HepG2 (cell line): Measurements from ENCODE around the gene LDLRAD4. TPM values are rescaled to one million over a fixed set of nuclear protein-coding genes. Genes with fewer than 3 reads are reported as not detected.
A peak's percentile ranks its signal among the peaks of the same experiment; 100 is the strongest.

Source experiments
- CBX5 ChIP-seq: sonication (generic); formaldehyde crosslinking; IDR thresholded peaks from 2 replicates; pipeline ENCODE4 v1.4.0; 2020; ENCODE audit warnings: missing genetic modification reagents, borderline replicate concordance
- DNMT1 ChIP-seq: sonication (generic); formaldehyde crosslinking; IDR thresholded peaks from 2 replicates; pipeline ENCODE4 v1.5.1; 2020; ENCODE audit warnings: mild to moderate bottlenecking, missing genetic modification reagents
- HDAC1 ChIP-seq: sonication (generic); formaldehyde crosslinking; IDR thresholded peaks from 2 replicates; pipeline ENCODE4 v1.5.1; 2020; ENCODE audit warnings: mild to moderate bottlenecking, missing genetic modification reagents
- MTA3 ChIP-seq: sonication (generic); formaldehyde crosslinking; IDR thresholded peaks from 2 replicates; pipeline ENCODE4 v1.4.0; 2020; ENCODE audit warnings: missing genetic modification reagents
- MYC ChIP-seq: sonication (generic); formaldehyde crosslinking; IDR thresholded peaks from 2 replicates; pipeline ENCODE4 v1.9.0; 2021; ENCODE audit warnings: missing genetic modification reagents, borderline replicate concordance
- NBN ChIP-seq: fragments of 450-650 bp; conservative IDR thresholded peaks from 2 replicates; pipeline ENCODE4 v1.6.1; 2017
- NCOA5 ChIP-seq: sonication (generic); formaldehyde crosslinking; IDR thresholded peaks from 2 replicates; pipeline ENCODE4 v1.4.0; 2020; ENCODE audit warnings: missing genetic modification reagents
- NFIC ChIP-seq: IDR thresholded peaks from 2 replicates; pipeline ENCODE4 v1.6.1; 2012; ENCODE audit warnings: mild to moderate bottlenecking, low read length, inconsistent platforms
- PAXIP1 ChIP-seq: sonication (generic); formaldehyde crosslinking; conservative IDR thresholded peaks from 2 replicates; pipeline ENCODE4 v1.4.0; 2020; ENCODE audit warnings: mild to moderate bottlenecking, missing genetic modification reagents, moderate library complexity
- SAP130 ChIP-seq: IDR thresholded peaks from 2 replicates; pipeline ENCODE4 v1.6.1; 2016; ENCODE audit warnings: low read depth
- SKIL ChIP-seq: sonication (generic); formaldehyde crosslinking; IDR thresholded peaks from 2 replicates; pipeline ENCODE4 v1.8.0; 2022; ENCODE audit warnings: missing genetic modification reagents, mild to moderate bottlenecking, moderate library complexity, borderline replicate concordance
- SNRNP70 ChIP-seq: fragments of 200-400 bp; formaldehyde crosslinking; IDR thresholded peaks from 2 replicates; pipeline ENCODE4 v1.6.1; 2017; ENCODE audit warnings: mild to moderate bottlenecking, low read depth, low read length, moderate library complexity
- TEAD3 ChIP-seq: optimal IDR thresholded peaks from 2 replicates; pipeline ENCODE3; 2016; ENCODE audit warnings: borderline replicate concordance
- XRCC5 ChIP-seq: fragments of 200-400 bp; formaldehyde crosslinking; optimal IDR thresholded peaks from 2 replicates; pipeline ENCODE3; 2017; ENCODE audit warnings: mild to moderate bottlenecking, low read length
- ZBED4 ChIP-seq: sonication (generic); formaldehyde crosslinking; IDR thresholded peaks from 2 replicates; pipeline ENCODE4 v1.4.0; 2020; ENCODE audit warnings: missing genetic modification reagents, borderline replicate concordance
- ZFP90 ChIP-seq: sonication (generic); formaldehyde crosslinking; IDR thresholded peaks from 2 replicates; pipeline ENCODE4 v1.8.0; 2022; ENCODE audit warnings: missing genetic modification reagents, mild to moderate bottlenecking, inconsistent platforms, borderline replicate concordance
- ZNF563 ChIP-seq: sonication (generic); formaldehyde crosslinking; IDR thresholded peaks from 2 replicates; pipeline ENCODE4 v1.8.0; 2022; ENCODE audit warnings: mild to moderate bottlenecking, moderate library complexity, missing genetic modification reagents
- polyA plus RNA-seq, 8 experiments: library from polyadenylated mRNA; depleted of rRNA in 3 of 8; stranded (reverse) in 7 of 8; unstranded in 1 of 8; fragments of >200 nt; fragmentation: Illumina TruSeq in 4 of 8; extraction: Trizol in 4 of 8; gene quantifications; 2 replicates each; pipeline versions ENCODE4 v1.2.1 to v1.2.3, GENCODE V29; 2011 to 2016; ENCODE audit warnings: low read depth in 4 of 8, missing spikeins in 1 of 8, mixed read lengths in 1 of 8; ENCODE audit not compliant: insufficient read depth in 1 of 8
- total RNA-seq, 5 experiments: library from RNA; depleted of rRNA; stranded (reverse); fragments of >200 nt; fragmentation: Illumina TruSeq; extraction: Trizol; gene quantifications; 2 replicates each; pipeline ENCODE4 v1.2.3, GENCODE V29; 2016; ENCODE audit warnings: low read depth in 1 of 5
- TF ChIP-seq, protein P1 (sequence below), 2 experiments: sonication (generic) in 1 of 2; formaldehyde crosslinking in 1 of 2; IDR thresholded peaks; 2 replicates each; pipeline versions ENCODE4 v1.4.0 to v1.6.1; 2018 to 2020; ENCODE audit warnings: missing genetic modification reagents in 2 of 2, borderline replicate concordance in 1 of 2, low read depth in 1 of 2, mild to moderate bottlenecking in 1 of 2, missing biosample characterization in 1 of 2

The LDLRAD4 gene
- total and polyA plus RNA-seq, 2 of the 13 experiments (the other 11 are each of a cell fraction or from before 2014, with no cell fraction given) = 13.6 to 20.9 TPM

DNA sequence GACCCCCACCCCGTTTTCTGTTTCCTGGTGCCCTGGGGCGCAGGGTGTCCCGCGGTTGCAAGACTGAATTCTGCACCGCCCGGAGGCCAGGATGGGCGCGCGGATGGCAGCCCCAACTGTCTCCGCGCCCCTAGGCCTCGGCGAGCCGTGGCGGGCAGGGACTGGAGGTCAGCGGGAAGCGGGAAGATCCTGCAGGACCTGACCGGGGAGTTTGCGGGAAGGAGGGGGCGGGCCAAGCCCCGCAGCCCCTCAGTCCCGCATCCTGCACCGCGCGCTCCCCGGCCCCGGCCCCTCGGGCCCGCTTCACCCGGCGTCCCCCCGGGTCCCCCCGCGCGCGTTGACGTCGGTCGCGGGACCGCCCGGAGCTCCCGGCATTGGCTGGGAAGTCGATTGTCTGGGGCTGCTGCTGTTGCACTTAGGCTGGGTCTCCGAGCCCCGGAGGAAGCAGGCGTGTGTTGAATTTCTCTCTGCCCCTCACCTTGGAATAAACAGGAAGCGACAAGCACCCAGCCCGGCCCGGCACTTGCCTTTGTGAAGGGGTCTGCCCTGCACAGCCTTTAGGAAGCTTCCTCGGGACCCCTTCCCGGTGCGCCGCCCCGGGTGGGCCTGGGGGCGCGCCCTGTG lies at the start of gene LDLRAD4 (continued):
- TF ChIP-seq, protein P1, sequence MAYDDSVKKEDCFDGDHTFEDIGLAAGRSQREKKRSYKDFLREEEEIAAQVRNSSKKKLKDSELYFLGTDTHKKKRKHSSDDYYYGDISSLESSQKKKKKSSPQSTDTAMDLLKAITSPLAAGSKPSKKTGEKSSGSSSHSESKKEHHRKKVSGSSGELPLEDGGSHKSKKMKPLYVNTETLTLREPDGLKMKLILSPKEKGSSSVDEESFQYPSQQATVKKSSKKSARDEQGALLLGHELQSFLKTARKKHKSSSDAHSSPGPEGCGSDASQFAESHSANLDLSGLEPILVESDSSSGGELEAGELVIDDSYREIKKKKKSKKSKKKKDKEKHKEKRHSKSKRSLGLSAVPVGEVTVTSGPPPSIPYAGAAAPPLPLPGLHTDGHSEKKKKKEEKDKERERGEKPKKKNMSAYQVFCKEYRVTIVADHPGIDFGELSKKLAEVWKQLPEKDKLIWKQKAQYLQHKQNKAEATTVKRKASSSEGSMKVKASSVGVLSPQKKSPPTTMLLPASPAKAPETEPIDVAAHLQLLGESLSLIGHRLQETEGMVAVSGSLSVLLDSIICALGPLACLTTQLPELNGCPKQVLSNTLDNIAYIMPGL (CRISPR knock-in tag; IDR thresholded peaks at IDR 0.05; ENCODE audit: borderline replicate concordance in 1 of 2, low read depth in 1 of 2) = peak in 1 of 2 experiments; percentile 73; a peak in 3 of 4 replicates
- TF ChIP-seq PAXIP1 (no peak), XRCC5 (no peak), ZBED4 (CRISPR knock-in tag) (no peak), DNMT1 (no peak), MTA3 (CRISPR knock-in tag) (no peak), ZNF563 (CRISPR knock-in tag) (peak; percentile 18; the same call in 1 of the 2 replicates), SNRNP70 (no peak), TEAD3 (CRISPR knock-in tag) (no peak), SKIL (CRISPR knock-in tag) (no peak), MYC (CRISPR knock-in tag) (0 out of 2 replicates have a peak, but pooled peaks have one; percentile 12), NFIC (no peak), SAP130 (CRISPR knock-in tag) (0 out of 2 replicates have a peak, but pooled peaks have one; percentile 6), NCOA5 (CRISPR knock-in tag) (no peak), ZFP90 (CRISPR knock-in tag) (no peak), NBN (no peak), HDAC1 (CRISPR knock-in tag) (peak; percentile 49), CBX5 (CRISPR knock-in tag) (no peak)
